HG03342 (cell line): ENCODE results near the gene VGF.
"Not testable (repeated sequence)": the region's sequence is repeated elsewhere in the genome, so short reads cannot be mapped to it uniquely, and the experiment has no call there.

Experiments used
- ATAC-seq: cut with Tn5 transposase; IDR thresholded peaks from one replicate; pipeline ENCODE4 v1.9.1; 2021; ENCODE audit warnings: mild to moderate bottlenecking, moderate library complexity; ENCODE audit not compliant: unreplicated experiment

The VGF gene

DNA sequence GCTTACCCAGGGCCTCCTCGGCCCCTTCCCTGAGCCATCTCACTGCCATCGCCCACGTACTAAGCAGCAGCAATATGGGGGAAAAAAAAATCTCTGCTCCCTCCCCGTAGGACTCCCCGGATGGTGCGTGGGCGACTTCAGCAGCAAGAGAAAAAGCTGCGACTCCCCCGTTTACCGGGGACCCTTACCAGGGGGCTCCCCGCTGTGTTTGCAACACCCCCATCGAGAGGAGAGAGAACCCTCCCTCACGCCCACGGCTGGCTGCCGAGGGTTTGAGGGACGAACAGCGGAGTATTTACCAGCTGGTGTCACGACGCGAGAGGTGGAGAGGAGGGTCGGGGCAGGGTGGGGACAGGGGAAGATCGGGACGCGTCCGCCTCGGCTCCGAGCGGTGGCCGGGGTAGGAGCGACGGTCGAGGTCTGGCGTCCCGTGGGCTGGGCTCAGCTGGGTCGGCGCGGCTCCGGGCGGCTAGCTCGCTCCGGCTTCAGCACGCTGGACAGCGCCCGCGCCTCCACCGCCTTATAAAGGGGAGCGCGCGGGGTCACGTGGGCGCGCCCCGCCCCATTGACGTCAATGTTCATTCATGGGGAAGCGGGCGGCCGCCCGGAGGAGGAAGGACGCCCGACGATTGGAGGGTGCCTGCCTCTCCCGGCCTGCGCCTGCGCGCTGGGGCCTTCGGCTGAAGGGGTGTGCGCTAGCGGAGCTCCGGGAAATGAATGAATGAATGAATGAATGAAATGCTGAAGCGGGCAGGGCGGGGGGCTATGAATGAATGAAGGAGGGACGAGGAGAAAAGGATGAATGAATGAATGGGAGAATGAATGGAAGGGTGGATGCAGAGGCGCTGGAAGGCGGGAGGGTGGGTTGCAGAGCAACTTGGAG, at the start of gene VGF:
Gene VGF, minus strand, starts transcription at position 495 of the 883 bp plus-strand sequence. CDS start 726 bp downstream, outside the sequence.
- peak; percentile 64 for ATAC-seq

DNA sequence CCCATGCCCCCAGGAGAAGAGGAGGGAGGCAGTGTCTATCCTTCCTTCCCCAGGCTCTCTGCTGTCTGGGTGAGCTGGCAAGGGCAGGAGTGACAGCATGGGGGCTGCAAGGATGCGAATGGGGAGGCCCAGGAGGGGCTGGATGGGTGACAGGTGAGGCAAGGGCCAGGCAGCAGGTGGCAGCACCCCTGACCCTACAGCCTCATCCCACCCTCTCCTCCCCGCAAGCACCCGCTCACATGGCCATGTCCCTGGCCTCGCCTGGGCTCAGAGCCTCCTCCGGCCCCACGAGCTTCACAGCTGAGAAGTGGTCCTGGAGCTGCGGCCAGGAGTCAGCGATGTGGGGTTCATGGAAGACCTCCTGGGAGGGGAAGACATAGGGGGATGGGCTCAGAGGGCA, 46.6 kb upstream of the VGF start:
- no peak for ATAC-seq

DNA sequence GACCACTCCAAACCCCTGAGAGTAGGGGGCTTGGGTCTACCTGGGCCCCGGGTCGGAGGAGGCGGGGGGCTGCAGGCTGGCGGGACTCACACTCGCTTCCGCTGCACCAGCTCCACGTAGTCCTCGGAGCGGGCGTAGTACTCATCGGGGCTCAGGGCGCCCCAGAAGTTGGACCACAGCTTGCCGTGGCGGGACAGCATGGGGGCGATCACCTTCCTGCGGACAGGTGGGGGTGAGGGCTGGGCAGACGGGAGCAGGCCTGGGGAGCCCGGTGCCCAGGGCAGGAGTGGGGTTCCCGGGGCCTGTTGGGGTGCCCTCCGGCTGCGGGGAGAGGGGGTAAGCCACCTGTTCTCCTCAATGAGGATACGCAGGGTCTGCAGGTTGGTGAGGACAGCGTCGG, 46.1 kb upstream of the VGF start:
- no peak for ATAC-seq

DNA sequence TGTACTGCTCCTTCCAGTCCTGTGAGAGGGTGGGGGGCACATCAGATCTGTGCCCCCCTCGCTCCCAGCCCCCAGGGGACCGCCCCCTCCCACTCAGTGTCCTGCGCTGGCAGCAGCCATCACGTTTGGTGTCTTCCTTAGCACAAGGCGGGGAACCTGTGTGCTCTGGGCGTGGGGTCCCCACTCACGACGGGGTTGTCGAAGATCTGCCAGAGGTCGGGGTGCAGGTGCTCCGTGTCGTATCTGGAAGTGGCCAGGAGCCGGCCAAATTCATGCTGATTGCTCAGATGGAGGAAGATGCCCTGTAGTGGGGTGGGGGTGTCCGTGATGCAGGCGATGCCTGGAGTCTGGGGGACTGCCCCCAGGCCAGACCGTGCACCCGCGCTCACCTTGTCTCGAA, 44.8 kb upstream of the VGF start:
- no peak for ATAC-seq

DNA sequence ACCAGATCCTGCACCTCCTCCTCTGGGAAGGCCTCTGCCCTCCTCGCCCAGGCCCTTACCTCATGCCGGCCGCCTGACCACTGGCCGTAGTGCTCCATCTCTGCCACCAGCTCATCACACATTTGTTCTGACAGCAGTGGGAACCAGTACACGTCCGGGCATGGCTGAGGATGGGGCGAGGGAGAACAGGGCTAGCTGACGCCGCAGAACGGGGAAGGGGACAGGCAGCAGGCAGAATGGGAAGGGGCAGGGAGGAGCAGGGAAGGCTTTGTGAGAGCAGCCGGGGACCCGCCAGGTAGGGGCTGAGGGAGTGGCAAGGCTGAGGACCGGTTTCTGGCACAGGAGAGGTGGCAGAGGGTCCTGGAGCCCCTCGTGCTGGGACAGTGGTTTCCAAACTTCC, 43.4 kb upstream of the VGF start:
- ATAC-seq, result no peak

DNA sequence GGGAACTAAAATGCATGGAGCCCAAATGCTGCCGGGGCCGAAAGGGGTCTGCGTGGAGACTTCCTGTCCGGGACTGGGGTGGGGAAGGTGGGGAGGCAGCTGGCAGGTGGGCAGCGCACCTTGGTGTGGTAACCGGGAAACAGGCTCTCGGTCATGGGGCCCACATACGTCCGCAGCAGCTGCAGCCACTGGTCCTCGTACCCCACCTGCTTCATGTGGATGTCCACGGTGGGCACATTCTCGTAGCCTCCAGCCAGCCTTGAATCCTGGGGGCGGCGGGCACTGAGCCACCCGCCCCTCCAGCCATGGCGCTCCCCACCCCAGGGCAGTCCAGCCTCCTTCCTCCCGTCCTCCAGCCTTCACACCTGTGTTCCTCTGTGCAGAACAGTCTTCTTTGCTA, 42.1 kb upstream of the VGF start:
- no peak for ATAC-seq

DNA sequence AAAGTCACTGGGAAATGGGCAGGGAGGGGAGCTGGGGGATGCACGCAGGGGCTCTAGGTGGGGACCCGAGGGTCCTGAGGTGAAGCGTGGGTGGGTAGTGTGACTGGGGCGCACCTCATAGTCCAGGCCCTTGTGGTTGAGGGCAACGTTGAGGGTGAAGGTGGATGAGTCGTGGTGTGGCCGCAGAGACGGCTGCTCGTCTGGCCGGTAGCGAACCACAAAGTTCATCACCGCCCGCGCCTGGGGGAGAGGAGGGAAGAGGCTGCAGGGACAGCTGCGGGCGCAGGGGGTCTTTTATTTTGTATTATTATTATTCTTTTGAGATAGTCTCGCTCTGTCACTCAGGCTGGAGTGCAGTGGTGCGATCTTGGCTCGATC, 41.3 kb upstream of the VGF start:
- ATAC-seq, result no peak

DNA sequence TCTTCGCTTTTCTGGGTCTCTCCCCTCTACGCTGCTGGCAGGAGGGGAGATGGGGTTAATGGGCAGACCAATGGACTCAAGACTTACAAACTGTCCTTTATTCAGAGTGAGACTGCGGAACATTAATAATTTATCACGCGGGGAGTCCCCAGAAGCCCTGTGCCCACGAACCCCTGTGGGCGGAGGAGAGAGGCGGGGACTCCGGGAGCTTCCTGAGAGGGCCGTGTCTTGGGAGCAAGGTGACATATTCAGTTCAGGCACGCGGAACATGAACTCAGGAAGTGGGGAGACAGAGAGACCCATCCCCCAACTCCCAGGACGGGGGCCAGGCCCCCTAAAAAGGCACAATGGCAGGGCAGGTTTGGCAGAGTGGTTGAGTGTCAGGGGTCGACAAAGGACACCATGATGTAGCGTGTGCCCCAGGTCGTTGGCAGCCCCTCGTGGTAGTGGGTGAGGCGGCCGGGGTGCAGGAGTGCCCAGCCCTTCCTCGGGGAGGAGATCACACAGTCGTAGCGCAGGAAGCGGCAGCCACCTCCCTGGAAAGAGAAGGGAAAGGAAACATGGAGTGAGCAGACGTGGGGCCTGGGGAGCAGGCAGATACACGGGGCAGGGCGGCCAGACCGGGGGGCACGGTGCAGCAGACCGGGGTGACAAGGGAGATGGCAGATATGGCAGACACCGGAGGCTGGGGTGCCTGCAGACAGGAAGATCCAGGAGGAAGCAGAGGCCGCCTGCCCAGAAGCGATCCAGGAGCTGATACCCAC, 40.7 kb upstream of the VGF start:
- ATAC-seq, result no peak

DNA sequence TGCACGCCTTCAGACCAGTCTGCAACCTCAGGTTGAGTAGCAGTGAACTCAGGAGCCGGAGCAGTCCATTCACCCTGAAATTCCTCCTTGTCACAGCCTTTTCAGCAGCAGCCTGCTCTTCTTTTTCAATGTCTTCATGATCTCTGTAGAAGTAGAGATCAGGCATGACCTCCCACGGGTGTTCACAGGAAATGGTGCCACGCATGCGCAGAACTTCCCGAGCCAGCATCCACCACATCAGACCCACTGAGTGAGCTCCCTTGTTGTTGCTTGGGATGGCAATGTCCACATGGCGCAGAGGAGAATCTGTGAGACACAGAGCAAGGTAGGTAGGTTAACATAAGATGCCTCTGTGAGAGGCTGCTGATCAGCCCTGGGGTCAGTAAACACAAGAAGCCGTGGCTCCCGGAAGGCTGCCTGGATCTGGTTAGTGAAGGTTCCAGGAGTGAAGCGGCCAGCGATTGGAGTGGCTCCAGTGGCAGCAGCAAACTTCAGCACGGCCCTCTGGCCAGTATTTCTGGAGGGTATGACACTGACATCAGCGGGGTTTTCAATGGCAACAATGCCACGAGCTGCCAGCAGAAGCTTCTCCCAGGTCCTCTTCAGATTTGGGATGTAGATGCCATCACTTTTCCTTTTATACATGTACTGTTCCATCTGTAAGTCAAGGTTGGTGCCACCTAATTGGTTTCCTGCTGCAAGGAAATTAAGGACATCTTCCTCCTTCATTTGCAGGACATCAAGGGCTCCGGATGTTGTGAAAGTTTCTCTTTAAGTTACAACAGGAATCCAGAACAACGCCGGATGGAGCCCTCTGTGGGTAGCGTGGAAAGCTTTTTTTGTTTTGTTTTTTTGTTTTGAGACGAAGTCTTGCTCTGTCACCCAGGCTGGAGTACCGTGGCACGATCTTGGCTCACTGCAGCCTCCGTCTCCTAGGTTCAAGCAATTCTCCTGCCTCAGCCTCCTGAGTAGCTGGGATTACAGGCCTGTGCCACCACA, 38.7 kb upstream of the VGF start:
- ATAC-seq, result not testable (repeated sequence)

DNA sequence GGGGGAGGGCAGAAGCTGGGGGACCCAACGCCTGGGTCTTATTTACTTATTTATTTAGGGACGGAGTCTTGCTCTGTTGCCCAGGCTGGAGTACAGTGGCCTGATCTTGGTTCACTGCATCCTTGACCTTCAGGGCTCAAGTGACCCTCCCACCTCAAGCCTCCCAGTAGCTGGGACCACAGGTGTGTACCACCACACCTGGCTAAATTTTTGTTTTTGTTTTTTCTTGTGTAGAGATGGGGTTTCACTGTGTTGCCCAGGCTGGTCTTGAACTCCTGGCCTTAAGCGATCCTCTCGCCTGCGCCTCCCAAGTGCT, 37.2 kb upstream of the VGF start:
- no peak for ATAC-seq

DNA sequence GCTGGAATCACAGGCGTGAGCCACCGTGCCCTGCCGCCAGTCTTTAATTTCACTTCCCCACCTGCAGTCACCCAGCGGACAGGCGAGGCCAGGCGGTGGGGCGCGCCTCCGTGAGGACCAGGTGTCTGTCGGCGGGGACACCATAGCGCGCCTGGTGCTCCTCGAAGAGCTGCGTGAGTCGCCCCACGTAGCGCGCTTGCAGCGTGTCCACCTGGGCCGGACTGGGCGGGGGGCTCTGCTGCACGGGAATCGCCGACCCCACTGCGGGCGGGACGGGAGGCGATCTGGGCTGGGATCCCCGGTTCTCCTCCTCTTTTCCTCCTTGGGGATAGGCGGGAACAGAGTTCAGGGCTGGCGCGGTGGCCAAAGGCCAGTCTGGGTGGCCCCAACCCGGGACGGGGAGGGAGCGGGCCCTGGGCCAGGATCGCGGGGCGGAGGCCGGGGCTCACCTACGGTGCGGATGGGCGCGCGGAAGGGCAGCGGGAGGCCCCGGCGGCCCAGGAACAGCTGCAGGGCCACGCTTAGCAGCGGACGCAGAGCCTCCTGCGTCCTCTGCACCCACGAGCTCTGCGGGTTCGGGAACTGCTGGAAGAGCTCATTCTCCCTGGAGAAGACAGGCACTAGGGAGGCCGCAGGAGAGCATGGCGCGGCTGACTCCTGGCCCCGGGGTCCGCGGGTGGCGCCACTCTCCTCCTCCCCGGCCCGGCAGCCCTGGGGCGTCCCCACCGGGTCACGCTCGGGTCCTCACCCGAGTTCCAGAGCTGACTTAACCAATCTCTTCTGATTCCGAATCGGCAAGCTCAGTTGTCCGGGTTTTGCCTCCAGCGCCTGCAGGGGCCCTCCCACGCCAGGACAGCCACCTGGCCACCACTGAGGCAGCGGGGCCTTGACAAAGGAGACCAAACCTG, 36.6 kb upstream of the VGF start:
- ATAC-seq, result no peak

DNA sequence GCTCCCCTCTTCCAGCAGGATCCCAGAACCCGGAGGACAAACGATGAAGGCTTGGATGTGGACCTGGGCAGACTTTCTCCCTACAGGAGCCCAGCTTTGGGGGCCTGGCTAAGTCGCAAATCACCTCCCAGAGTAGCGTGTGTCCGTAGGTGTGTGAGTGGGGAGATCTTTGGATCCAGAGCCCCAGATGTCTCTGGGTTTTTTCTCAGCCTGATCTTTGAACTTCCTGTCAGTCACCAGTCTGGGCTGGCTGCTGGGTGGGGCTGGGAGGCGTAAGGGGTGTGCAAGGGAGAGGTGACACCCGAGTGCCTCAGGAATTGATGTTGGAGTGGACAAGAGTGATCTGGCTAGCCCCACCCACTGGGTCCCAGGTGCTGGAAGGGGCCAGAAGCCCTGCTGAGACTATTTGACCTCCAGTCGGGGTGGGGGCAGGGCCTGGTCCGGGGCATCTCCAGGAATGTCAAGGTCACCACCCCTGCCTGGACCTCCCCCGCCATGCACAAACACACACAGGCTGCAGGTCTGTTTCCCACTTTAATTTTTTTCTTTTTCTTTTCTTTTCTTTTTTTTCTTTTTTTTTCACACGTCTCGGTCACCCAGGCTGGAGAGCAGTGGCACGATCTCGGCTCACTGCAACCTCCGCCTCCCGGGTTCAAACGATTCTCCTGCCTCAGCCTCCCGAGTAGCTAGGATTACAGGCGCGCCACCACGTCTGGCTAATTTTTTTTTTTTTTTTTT, 35.7 kb upstream of the VGF start, which contains the start of gene MOGAT3:
Gene MOGAT3, minus strand, starts transcription at position 175 of the 738 bp plus-strand sequence. CDS start 182 bp downstream, outside the sequence.
- no peak for ATAC-seq

DNA sequence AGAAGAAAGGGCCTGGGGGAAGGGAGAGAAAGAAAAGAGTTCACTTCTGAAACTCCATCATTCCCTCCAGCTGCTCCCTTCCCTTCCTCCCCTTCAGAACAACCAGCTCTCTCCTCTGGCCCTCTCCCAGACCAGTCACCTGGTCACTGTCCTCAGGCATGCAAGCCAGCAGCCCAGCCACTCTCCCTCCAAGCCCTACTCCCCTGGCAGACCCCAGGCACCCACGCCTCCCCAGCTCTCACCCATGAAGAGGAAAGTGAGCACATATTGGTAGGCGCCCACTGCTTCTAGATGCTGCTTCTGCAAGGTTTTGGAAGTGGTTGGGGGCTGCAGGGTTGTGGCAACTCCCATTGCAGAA, 35.1 kb upstream of the VGF start:
- ATAC-seq, result no peak

DNA sequence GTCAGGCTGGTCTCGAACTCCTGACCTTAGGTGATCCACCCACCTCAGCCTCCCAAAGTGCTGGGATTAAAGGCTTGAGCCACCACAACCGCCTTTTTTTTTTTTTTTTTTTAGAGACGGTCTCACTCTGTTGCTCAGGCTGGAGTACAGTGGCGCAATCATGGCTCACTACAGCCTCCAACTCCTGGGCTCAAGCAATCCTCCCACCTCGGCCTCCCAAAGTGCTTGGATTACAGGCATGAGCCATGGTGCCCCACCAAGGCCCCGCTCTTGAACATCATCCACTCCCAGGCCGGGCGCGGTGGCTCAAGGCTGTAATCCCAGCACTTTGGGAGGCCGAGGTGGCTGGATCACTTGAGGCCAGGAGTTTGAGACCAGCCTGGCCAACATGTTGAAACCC, 34.2 kb upstream of the VGF start:
- ATAC-seq, result not testable (repeated sequence)

DNA sequence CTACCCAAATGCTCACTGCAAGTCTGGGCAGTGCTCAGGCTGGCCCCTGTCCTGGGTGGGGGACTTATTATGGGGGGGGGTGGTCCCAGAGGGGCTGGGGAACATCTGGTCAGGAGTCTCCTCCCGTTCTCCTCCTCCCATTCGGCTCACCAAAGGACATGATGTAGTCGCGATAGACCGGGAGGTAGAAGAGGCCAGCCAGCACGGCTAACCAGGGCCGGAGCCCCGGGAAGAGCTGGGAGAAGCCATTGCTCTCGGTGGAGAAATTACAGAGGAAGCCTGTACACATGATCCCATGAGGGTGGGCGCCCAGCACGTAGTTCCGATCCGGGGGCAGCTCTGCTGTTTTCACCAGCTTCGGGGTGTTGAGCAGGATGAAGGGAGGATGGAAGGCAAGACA, 33.1 kb upstream of the VGF start:
- ATAC-seq, result no peak

DNA sequence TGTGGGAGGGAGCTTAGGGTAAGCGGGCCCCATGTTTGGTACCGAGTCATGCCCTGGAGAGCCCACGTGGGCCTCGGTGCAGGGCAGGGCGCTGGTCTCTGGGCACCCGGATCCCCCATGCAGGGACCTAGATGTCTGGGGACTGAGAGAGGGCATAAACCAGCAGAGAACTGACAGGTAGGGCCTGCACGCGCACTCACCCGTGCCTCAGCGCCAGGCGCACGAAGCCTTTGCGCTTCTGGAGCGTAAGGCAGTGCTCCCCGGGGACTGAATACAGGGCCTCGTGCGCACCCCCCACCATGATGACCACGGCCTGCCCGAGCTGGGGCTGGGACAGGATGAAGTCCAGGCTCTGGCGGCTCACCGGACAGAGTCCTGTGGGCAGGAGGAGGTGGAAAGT, 32.6 kb upstream of the VGF start:
- no peak for ATAC-seq

DNA sequence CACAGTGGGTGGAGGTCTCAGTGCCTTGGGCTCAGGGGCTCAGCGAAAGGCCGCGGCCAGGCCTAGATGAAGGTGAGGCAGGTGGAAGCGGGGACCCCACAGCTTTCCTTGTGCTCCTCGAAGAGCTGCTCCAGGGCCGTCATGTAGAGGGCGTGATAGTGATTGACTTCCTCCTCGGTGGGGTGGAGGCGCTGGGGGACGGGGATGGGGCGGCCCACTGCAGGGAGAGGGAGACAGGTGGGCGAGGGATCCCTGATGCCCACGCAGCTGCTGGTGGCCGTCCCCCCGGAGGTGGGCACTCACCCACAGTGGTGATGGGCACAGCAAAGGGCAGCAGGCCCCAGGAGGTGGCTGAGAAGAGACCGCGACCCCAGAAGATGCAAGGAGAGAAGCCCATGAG, 30.5 kb upstream of the VGF start:
- no peak for ATAC-seq

DNA sequence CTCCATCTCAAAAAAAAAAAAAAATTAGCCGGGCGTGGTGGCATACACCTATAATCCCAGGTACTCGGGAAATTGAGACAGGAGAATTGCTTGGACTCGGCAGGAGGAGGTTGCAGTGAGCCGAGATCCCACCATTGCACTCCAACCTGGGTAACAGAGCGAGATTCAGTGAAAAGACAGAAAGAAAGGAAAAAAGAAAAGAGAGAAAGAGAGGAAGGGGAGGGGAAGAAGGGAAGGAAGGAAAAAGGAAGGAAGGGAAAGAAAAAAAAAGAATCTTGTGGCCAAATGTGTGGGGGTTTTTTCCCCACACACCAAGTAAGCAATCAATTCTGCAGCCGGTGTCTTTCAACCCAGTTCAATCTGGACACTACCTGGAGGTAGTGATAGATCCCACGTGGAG, 23.7 kb upstream of the VGF start:
- no peak for ATAC-seq

DNA sequence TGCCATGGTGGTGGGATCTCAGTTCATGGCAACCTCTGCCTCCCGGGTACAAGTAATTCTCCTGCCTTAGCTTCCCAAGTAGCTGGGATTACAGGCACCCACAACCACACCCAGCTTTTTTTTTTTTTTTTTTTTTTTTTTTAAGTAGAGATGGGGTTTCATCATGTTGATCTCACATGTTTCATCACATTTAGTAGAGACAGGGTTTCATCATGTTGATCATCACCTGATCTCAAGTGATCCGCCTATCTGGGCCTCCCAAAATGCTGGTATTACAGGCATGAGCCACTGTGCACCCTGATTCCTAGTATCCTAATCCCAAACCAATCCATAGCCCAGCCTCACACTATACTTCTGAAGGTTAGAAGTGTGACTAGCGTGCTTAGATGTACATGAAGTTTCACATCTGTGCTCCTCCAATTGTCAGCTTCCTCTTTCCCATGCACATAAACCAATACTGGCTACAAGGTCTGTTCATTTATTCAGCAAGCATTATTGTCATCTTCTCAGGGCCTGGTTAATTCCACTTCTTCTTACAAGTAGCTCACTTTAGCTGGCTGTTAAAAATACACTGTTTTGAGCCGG, 21.6 kb upstream of the VGF start:
- no peak for ATAC-seq
